Esophagus squamous epithelium (tissue), 5 donors: ENCODE data around the gene RNF150. TPM values are rescaled to one million over a fixed set of nuclear protein-coding genes. Genes with fewer than 3 reads are reported as not detected.

ENCODE experiments used
- DNase-seq: peaks from one replicate; lab custom pipeline; 2025; lab: John Stamatoyannopoulos, UW
- H3K27ac ChIP-seq, 4 donors: fragments of 200-600 bp; sonication (generic); one replicate each; pipeline ENCODE4 v1.5.1; 2016 to 2019; ENCODE audit warnings: mild to moderate bottlenecking in 1 of 4
- H3K27me3 ChIP-seq, 4 donors: fragments of 200-600 bp; sonication (generic); 1 replicate in 3 of 4; 2 replicates in 1 of 4; pipeline versions ENCODE4 v1.5.1 to v1.6.0; 2017 to 2021; ENCODE audit warnings: antibody characterized with exemption in 1 of 4
- H3K36me3 ChIP-seq, 3 donors: fragments of 200-600 bp; sonication (generic); one replicate each; pipeline ENCODE4 v1.5.1; 2016 to 2019
- H3K4me1 ChIP-seq, 3 donors: fragments of 200-600 bp; sonication (generic); one replicate each; pipeline ENCODE4 v1.5.1; 2017 to 2019
- H3K4me3 ChIP-seq, 4 donors: fragments of 200-600 bp; sonication (generic); 1 replicate in 3 of 4; 2 replicates in 1 of 4; pipeline ENCODE4 v1.5.1; 2016 to 2019; ENCODE audit warnings: mild to moderate bottlenecking in 2 of 4, moderate library complexity in 1 of 4
- H3K9me3 ChIP-seq, 3 donors: fragments of 200-600 bp; sonication (generic); one replicate each; pipeline ENCODE4 v1.5.1; 2016 to 2019
- POLR2A ChIP-seq, 4 donors: fragments of 450-650 bp; IDR thresholded peaks; one replicate each; pipeline ENCODE4 v1.6.1; 2017; ENCODE audit warnings: antibody characterized with exemption in 4 of 4, mild to moderate bottlenecking in 4 of 4, moderate library complexity in 3 of 4
- WGBS, 2 donors: methylation state at CpG; one replicate each; pipeline ENCODE4 v1.1.5; 2018; 5-methylcytosine and 5-hydroxymethylcytosine counted together
- intact Hi-C: fragments of 100-400 bp; cut with DNase I; formaldehyde crosslinking; loops from one replicate; pipeline ENCODE4 v1.15.0; 2022
- total RNA-seq, 4 donors: library from RNA; depleted of rRNA; stranded (reverse); fragments of >200 nt; gene quantifications; one replicate each; pipeline ENCODE4 v1.1.0, GENCODE V29; 2016
- TF ChIP-seq, protein P1 (sequence below), 6 experiments: fragments of 450-650 bp in 4 of 6; fragments of 200-600 bp in 2 of 6; sonication (generic) in 2 of 6; IDR thresholded peaks; one replicate each; pipeline ENCODE4 v1.5.1; 2016 to 2019; ENCODE audit warnings: antibody characterized with exemption in 6 of 6, mild to moderate bottlenecking in 4 of 6, moderate library complexity in 4 of 6
- donor health status: DM: yes; HTN: yes; CAD: no.

Gene RNF150
- total RNA-seq, 4 donors from 2014 or later: 0.23 to 6.7 (median 4.5) TPM

DNA sequence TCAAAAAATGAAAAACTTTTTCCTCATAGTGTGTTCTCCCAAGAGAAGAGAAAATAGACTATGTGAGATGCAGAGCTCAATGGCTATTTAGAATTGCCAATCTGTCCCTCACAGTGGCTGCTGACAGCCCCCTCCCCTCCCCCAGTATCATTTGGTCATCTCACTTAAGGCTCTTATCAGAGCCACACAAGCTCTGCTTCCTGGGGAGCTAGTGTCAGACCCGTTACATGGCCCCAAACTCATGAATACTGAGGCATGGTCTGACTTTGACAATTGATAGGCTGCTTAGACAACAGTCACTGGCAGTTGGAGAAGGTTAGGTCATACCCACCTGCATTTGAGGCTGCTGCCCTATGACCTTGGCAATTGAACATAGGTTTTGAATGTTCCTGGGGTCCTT lies 15.3 kb downstream of the RNF150 start:
- intact Hi-C loops: no loop called here

GRCh38 chr4:141109983-141110382 lies 23.3 kb downstream of the RNF150 start:
- H3K27me3 ChIP-seq: no peaks in the 10 kb centered on the region
- H3K9me3 ChIP-seq: no peaks in the 10 kb centered on the region
- WGBS, 2 donors: 67 to 84% methylated on average over 4 of the region's 4 CpGs
- no peak for DNase-seq
- no peaks in the 10 kb centered on the region for H3K4me1 ChIP-seq
- TF ChIP-seq POLR2A (IDR thresholded peaks at IDR 0.05): no peak
- TF ChIP-seq, protein P1, sequence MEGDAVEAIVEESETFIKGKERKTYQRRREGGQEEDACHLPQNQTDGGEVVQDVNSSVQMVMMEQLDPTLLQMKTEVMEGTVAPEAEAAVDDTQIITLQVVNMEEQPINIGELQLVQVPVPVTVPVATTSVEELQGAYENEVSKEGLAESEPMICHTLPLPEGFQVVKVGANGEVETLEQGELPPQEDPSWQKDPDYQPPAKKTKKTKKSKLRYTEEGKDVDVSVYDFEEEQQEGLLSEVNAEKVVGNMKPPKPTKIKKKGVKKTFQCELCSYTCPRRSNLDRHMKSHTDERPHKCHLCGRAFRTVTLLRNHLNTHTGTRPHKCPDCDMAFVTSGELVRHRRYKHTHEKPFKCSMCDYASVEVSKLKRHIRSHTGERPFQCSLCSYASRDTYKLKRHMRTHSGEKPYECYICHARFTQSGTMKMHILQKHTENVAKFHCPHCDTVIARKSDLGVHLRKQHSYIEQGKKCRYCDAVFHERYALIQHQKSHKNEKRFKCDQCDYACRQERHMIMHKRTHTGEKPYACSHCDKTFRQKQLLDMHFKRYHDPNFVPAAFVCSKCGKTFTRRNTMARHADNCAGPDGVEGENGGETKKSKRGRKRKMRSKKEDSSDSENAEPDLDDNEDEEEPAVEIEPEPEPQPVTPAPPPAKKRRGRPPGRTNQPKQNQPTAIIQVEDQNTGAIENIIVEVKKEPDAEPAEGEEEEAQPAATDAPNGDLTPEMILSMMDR (IDR thresholded peaks at IDR 0.05): no peak
- H3K27ac ChIP-seq: no peak overlapping the region
- H3K4me3 ChIP-seq: no peak overlapping the region
- no peaks in the 10 kb centered on the region for H3K36me3 ChIP-seq
- intact Hi-C loops: no loop called here

More for the DNA sequence above, 15.3 kb downstream of the RNF150 start:
- no peak for DNase-seq
- no peaks in the 10 kb centered on the region for H3K9me3 ChIP-seq
- no peaks in the 10 kb centered on the region for H3K4me1 ChIP-seq
- no peaks in the 10 kb centered on the region for H3K36me3 ChIP-seq
- H3K27ac ChIP-seq: no peak overlapping the region
- no peaks in the 10 kb centered on the region for H3K27me3 ChIP-seq
- no peak overlapping the region for H3K4me3 ChIP-seq
- WGBS, 2 donors: 60 to 100% methylated on average over 1 of the region's 1 CpG
- TF ChIP-seq, protein P1 (IDR thresholded peaks at IDR 0.05): no peak
- no peak for TF ChIP-seq POLR2A (IDR thresholded peaks at IDR 0.05)

DNA sequence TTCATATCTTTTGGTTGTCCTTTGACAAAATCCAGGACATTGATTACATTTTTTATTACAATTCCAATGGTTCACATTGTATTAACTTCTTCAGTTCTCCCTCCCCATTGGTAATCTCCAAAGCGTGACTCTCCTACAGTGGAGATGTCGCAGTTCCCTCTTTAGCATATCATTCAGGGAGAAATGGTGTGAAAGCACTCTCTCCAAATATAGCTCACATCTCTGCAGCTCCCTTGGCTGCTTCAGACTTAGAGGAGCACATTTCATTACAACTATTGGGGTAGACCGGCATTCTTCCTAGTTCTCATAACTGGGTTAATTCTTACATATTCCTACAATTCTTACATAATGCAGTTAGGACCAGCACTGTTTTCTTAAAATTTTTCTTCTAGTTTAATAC lies 25.3 kb downstream of the RNF150 start:
- Histone ChIP-seq H3K27me3 (no peaks in the 10 kb centered on the region), H3K36me3 (no peaks in the 10 kb centered on the region), H3K9me3 (no peaks in the 10 kb centered on the region), H3K4me3 (no peak overlapping the region), H3K4me1 (no peaks in the 10 kb centered on the region), H3K27ac (no peak overlapping the region)
- intact Hi-C loops: no loop called here
- TF ChIP-seq POLR2A (IDR thresholded peaks at IDR 0.05): no peak
- TF ChIP-seq, protein P1 (IDR thresholded peaks at IDR 0.05): no peak
- 88 to 90% methylated on average over 3 of the region's 3 CpGs for WGBS, 2 donors
- DNase-seq: no peak

DNA sequence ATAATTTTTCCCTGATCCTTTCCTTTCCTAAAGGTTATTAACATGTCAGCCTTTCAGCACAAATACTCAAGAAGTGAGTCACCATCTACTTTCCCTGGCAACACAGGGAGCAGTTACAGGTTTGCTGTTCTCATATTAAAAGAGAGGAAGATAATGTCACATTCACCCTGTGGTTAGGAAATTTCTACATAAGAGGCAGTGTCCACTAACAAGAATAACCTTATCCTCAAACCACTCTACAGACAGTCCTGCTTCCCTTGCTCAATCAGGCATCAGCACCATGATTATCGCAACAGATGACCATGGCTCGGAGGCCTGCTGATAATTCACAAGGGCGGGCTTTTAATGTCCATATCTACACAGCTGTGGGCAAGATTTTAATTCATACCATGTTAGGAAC lies 30.9 kb downstream of the RNF150 start:
- no peaks in the 10 kb centered on the region for H3K9me3 ChIP-seq
- WGBS, 2 donors: 78 to 92% methylated on average over 3 of the region's 3 CpGs
- H3K36me3 ChIP-seq: no peaks in the 10 kb centered on the region
- no peaks in the 10 kb centered on the region for H3K27me3 ChIP-seq
- H3K4me1 ChIP-seq: peaks cover 0 to 5% (median 0%) of the 10 kb centered on the region in 3 donors
- no peak for TF ChIP-seq POLR2A (IDR thresholded peaks at IDR 0.05)
- TF ChIP-seq, protein P1 (IDR thresholded peaks at IDR 0.05): no peak
- intact Hi-C loops: no loop called here
- H3K4me3 ChIP-seq: no peak overlapping the region
- no peak overlapping the region for H3K27ac ChIP-seq
- no peak for DNase-seq

GRCh38 chr4:141101511-141101910 lies 31.8 kb downstream of the RNF150 start:
- no peak for DNase-seq
- no peaks in the 10 kb centered on the region for H3K9me3 ChIP-seq
- H3K27ac ChIP-seq: no peak overlapping the region
- no peak overlapping the region for H3K4me3 ChIP-seq
- WGBS, 2 donors: 87 to 90% methylated on average over 4 of the region's 4 CpGs
- H3K4me1 ChIP-seq: peaks cover 0 to 5% (median 0%) of the 10 kb centered on the region in 3 donors
- TF ChIP-seq POLR2A (IDR thresholded peaks at IDR 0.05): no peak
- TF ChIP-seq, protein P1 (IDR thresholded peaks at IDR 0.05): no peak
- intact Hi-C loops: no loop called here
- no peaks in the 10 kb centered on the region for H3K36me3 ChIP-seq
- H3K27me3 ChIP-seq: no peaks in the 10 kb centered on the region
